GM12873 (cell line): ENCODE measurements around the gene UBXN2A.

ENCODE experiments used
- TF ChIP-seq, protein P1 (sequence below): IDR thresholded peaks from 2 replicates; pipeline ENCODE4 v1.5.1; 2012; ENCODE audit warnings: low read depth, mild to moderate bottlenecking, moderate library complexity, low read length, control low read depth; ENCODE audit not compliant: insufficient read depth; ENCODE audit errors: missing control alignments

Gene UBXN2A

GRCh38 chr2:24026233-24026632 lies 86.0 kb downstream of the UBXN2A start:
- TF ChIP-seq, protein P1, sequence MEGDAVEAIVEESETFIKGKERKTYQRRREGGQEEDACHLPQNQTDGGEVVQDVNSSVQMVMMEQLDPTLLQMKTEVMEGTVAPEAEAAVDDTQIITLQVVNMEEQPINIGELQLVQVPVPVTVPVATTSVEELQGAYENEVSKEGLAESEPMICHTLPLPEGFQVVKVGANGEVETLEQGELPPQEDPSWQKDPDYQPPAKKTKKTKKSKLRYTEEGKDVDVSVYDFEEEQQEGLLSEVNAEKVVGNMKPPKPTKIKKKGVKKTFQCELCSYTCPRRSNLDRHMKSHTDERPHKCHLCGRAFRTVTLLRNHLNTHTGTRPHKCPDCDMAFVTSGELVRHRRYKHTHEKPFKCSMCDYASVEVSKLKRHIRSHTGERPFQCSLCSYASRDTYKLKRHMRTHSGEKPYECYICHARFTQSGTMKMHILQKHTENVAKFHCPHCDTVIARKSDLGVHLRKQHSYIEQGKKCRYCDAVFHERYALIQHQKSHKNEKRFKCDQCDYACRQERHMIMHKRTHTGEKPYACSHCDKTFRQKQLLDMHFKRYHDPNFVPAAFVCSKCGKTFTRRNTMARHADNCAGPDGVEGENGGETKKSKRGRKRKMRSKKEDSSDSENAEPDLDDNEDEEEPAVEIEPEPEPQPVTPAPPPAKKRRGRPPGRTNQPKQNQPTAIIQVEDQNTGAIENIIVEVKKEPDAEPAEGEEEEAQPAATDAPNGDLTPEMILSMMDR: no peak

- TF ChIP-seq, protein P1: no peak
Measured at GRCh38 chr2:24038786-24039499, 98.7 kb downstream of the UBXN2A start.

DNA sequence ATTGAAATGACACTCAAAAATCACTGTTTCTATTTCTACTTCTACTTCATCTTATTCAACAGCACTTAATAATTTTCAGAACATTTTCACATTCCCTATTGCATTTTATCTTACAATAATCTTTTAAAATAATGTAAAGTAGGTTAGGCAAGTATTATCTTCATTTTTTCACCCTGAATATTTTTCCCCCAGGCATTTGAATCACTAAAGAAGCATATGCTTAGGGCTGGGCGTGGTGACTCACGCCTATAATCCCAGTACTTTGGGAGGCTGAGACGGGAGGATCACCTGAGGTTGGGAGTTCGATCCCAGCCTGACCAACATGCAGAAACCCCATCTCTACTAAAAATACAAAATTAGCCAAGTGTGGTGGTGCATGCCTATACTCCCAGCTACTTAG lies 100.2 kb downstream of the UBXN2A start:
- TF ChIP-seq, protein P1: no peak

GRCh38 chr2:24045511-24046508 lies 105.5 kb downstream of the UBXN2A start:
- TF ChIP-seq, protein P1: no peak

GRCh38 chr2:24046599-24046929 lies 106.3 kb downstream of the UBXN2A start:
- TF ChIP-seq, protein P1: no peak

DNA sequence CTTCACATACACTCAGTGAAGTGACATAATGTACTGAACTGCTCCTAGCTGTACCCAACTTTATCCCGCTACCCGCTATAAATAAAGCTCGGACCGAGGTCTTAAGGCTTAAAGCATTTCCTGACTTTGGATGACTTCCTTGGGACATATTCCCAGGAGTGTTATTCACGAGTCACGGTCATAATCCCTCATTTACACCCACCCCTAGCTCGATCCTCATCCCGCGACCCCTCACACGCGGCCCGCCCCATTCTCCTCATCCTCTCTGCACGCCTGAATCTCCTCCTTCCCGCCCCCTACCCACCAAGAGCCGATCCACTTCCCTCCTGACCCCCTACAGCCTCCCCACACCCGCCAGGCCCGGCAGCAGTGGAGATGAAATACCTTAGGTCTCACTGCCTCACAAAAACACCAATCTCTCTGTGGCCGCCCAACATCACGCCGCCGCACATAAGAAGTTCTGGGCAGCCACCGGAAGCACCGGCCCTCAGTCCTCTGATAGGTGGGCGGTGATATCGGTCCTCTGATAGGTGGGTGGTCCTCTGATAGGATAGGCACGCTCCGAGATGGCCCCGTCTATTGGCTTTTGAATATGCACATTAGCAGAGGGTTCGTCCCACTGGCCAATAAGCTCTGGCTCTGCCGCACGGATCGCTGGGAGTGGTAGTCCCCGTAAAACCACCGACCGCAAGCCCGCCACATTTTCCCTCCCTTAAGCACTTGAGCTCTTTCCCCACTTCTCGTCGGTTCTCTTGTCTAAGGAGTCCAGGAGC lies 106.9 kb downstream of the UBXN2A start, which contains the start of gene WDCP:
Gene WDCP, minus strand, starts transcription at position 462 of the 773 bp plus-strand sequence. CDS start 7,897 bp downstream, outside the sequence.
- TF ChIP-seq, protein P1: no peak

DNA sequence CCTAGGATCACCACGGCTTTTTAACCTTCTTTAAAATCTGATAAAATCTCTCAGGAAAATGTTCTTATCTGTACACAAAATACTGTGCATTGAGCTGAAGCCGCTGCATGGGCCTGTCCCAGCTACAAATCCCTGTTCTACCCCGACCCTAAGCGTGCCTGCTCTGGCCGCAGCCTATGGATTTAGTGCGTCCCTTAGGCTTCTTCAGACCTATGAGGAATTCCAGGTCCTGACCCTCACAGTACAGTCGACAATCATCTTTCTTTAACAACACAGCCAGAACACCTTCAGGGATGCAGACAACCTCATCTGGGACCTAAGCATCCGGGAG lies 107.4 kb downstream of the UBXN2A start:
- TF ChIP-seq, protein P1: no peak
